SKM-1 (cell line): ENCODE results near the gene DEFB123.

Experiments used
- DNase-seq: peaks from one replicate; lab custom pipeline; 2025; ENCODE audit not compliant: unreplicated experiment; lab: John Stamatoyannopoulos, UW

The DEFB123 gene

GRCh38 chr20:31473331-31474096, 33.1 kb downstream of the DEFB123 start:
- no peak for DNase-seq

DNA sequence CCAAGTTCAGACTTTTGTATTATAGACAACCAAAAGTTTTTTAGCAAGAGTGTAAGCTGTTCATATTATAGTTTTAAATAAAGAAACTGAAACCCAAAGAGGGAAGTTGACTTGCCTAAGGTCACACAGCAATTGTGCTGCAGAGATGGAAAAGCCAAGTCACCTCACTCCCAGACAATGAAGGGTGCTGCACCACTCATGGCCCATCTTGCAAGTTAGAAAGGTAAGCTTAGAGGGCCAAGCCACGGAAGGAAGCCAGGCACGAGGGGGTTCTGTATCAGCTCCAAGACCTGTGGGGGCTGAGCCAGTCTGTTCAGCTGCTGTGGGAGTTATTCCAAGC, 33.6 kb downstream of the DEFB123 start:
- DNase-seq, result no peak

DNA sequence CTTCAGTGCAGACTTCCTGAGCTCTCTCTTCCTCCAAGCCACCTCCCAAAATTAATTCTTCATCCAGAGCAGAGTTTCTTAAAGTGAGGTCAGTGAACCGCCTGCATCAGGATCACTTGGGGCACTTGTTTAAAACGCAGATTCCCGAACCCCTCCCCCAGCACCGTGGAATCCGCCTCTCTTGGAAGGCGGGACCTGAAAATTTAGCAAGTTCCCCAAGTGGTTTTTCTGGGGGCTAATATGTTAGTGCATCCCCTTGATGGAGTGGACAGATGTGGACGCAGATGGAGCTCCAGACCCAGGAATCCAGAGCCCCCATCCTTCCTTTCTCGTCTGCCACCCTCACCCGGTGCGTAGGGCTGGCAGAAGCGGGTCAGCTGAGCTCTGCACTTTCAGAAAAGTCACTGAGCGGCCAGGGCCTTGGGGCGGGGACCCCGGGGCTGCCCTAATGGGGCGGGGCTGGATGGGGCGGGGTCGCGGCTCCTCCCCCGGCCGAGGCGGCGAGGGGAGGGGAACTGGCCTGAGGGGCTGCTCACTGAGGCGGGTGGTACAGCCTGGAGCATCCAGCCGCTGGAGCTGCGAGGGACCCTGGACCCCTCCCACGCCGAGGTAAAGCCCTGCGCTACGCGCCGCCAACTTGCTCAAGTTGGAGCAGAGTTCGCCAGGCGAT, 34.5 kb downstream of the DEFB123 start, which contains the start of the genes DEFB124 and REM1:
Gene DEFB124 (minus strand): TSS at position 370 of the 670 bp plus-strand sequence. CDS start 2,114 bp downstream, outside the sequence.
Gene REM1 (plus strand): TSS at position 531 of the 670 bp plus-strand sequence. CDS start 1,158 bp downstream, outside the sequence.
- DNase-seq, result no peak

GRCh38 chr20:31475472-31476293, 35.3 kb downstream of the DEFB123 start:
- DNase-seq, result no peak

DNA sequence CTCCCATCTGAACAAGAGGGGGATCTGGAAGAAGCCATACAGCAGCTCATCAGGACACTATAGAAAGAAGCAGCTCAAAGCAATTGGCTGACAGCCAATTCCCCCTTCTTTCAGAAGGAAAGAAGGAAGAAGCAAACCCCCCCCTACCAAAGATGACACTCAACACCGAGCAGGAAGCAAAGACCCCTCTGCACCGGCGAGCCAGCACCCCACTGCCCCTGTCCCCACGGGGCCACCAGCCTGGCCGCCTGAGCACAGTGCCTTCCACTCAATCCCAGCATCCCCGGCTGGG, 35.8 kb downstream of the DEFB123 start:
- no peak for DNase-seq

GRCh38 chr20:31476643-31477215, 36.3 kb downstream of the DEFB123 start:
- no peak for DNase-seq

GRCh38 chr20:31484001-31484400, 43.6 kb downstream of the DEFB123 start:
- DNase-seq, result no peak

GRCh38 chr20:31485450-31486339, 45.3 kb downstream of the DEFB123 start:
- DNase-seq, result no peak

- DNase-seq, result no peak
Observed at GRCh38 chr20:31488115-31488514, 47.7 kb downstream of the DEFB123 start.

GRCh38 chr20:31489152-31489551, 48.7 kb downstream of the DEFB123 start:
- DNase-seq, result no peak

GRCh38 chr20:31490752-31491151, 50.3 kb downstream of the DEFB123 start:
- no peak for DNase-seq

- DNase-seq, result no peak
Observed at GRCh38 chr20:31494131-31494530, 53.7 kb downstream of the DEFB123 start.

- no peak for DNase-seq
Observed at GRCh38 chr20:31496761-31497295, 56.4 kb downstream of the DEFB123 start.

DNA sequence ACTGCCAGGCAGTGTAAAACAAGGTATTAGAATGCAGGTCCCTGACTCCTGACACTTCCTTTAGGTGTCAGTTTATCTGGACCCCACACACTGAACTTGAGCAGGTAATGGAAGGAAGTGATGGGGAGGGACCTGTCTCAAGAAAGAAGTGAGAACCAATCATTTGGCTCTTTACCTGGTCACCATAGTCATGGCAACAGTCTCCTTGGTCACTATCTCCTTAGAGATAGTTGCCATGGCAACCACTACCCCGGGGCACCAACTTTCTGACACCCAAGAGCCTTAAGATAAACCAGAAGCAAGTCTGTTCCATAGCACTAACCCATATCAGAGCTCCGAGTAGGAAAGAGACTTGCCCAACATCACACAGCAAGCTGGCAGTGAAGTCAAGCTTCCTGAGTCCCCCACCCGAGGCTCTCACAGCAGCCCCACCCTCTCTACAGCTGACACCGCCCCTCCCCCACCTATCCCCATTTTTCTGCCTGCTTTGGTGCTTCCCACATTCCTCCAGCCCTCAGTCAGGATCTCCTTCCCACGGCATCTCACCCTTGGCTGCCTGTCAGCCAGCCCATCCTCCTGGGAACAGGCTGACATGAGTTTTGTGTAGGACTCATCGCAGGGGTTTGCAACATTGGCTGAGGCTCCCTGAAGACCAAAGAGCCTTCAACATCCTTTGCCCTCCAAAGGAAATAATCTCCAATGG, 57.6 kb downstream of the DEFB123 start:
- no peak for DNase-seq
